NCI-H345 (cell line): ENCODE data around the gene MTRR.

Experiments
- DNase-seq: peaks from one replicate; lab custom pipeline; 2025; lab: John Stamatoyannopoulos, UW

MTRR gene

GRCh38 chr5:7868773-7869473 is at the start of gene MTRR, which contains the start of gene FASTKD3:
Gene MTRR, plus strand, starts transcription at chr5:7869148. Its CDS starts 1,647 bp downstream, at chr5:7870795.
Gene FASTKD3, minus strand, starts transcription at chr5:7869031. Its CDS starts 948 bp downstream, at chr5:7868083.
- peak; percentile 95 for DNase-seq

- DNase-seq: no peak
These were observed 46.5 kb upstream of the MTRR start for GRCh38 chr5:7822449-7822848.

- no peak for DNase-seq
These were observed 45.4 kb upstream of the MTRR start for GRCh38 chr5:7823594-7823993.

GRCh38 chr5:7824995-7825394 is 44.0 kb upstream of the MTRR start:
- no peak for DNase-seq

DNA sequence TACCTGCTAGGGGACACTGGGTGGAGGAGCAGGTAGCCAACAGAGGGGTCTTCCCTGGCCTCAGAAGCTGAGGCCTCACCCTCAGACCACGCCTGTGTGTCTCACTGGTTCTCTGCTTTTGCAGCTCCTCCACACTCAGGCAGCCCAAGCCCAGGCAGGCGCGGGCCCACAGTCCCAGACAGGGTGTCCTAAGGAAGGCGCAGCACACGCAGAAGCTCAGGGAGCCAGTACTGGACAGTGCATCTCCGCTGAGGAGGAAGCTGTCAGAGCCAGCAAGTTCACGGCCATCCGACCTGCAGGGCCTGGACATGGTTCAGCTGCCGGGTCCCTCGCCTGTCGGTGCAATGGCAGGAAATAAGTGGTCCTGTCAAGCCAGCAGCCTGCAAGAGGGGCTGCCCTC is 43.3 kb upstream of the MTRR start:
- no peak for DNase-seq

- DNase-seq: no peak
These were observed 41.3 kb upstream of the MTRR start for GRCh38 chr5:7827610-7828009.

GRCh38 chr5:7828269-7828668 is 40.7 kb upstream of the MTRR start:
- peak; percentile 42 for DNase-seq

GRCh38 chr5:7834982-7835381 is 34.0 kb upstream of the MTRR start:
- DNase-seq: no peak

DNA sequence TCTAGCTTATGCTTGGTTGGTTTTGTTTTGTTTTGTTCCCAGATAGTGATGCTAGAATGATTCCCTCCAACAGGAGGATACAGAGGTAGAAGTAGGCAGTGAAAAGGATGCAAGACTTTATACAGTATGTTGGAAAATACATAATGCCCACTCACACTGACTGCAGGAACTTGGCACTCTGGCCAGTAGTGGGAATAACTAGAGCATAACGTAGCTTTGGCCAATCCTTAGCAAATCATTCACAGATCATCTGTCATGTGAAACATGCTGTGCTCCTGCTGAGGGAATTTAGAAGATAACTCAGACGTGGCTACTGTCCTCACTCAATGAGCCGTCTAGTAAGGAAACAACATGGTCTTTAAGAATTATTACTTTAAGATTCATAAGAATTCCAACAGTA is 31.5 kb upstream of the MTRR start:
- no peak for DNase-seq

GRCh38 chr5:7842531-7842930 is 26.4 kb upstream of the MTRR start:
- no peak for DNase-seq

GRCh38 chr5:7844901-7845300 is 24.0 kb upstream of the MTRR start:
- no peak for DNase-seq

DNA sequence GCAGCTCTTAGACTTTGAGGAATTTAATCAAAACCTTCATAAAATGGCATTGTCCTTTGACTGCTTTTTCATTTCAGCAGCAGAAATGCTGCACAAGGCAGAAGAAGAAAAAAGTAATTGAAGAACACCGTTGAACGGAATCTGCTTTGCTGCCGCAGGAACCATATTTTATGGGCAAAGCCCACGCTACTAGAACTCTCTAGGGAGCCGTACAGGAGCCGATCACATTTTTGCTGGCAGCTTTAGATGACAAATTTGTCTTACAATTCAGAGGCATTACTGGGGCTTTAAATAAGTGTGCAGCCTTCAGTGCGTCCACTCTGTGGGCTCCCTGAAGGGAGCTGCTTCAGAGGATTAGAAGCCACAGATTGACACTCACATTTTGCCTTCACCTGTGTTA is 23.4 kb upstream of the MTRR start:
- DNase-seq: no peak

DNA sequence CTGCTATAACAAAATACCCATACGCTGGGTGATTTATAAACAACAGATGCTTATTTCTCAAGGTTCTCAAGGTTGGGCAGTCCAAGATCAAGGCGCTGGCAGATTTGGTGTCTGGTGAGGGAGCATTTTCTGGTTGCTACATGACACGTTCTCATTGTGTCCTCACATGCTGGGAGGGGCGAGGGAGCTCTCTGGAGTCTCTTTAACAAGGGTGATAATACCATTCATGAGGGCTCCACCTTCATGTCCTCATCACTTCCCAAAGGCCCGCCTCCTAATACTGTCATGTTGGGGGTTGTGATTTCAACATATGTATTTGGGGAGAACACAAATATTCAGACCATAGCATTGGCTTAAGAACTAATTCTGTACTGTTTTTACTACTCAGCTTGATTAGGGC is 22.6 kb upstream of the MTRR start:
- DNase-seq: no peak

- no peak for DNase-seq
These were observed 20.7 kb upstream of the MTRR start for GRCh38 chr5:7848296-7848695.

- DNase-seq: peak; percentile 28
These were observed 19.1 kb upstream of the MTRR start for GRCh38 chr5:7849681-7850394.

GRCh38 chr5:7850395-7851239 is 18.3 kb upstream of the MTRR start, which contains the start of gene CFAP90:
Gene CFAP90, minus strand, starts transcription at chr5:7851133. Its CDS starts 112 bp downstream, at chr5:7851021.
- peak; percentile 77 for DNase-seq

DNA sequence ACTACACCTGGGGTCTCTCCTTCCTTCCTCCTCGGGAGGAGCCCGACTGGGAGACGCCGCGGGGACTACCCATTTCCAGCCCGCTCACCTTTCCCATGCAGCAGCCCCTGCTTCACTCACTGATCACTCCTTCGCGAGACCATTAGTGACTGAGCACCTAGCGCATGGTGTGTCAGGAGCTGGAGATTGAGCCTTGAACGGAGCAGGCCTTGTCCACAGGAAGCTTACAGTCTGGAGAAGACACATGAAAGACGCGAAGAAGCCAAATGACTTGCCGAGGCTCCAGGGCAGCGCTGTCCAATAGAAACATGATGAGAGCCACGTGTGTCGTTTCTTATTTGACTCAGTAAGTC is 17.7 kb upstream of the MTRR start:
- DNase-seq: no peak

GRCh38 chr5:7851617-7852289 is 17.2 kb upstream of the MTRR start:
- no peak for DNase-seq

DNA sequence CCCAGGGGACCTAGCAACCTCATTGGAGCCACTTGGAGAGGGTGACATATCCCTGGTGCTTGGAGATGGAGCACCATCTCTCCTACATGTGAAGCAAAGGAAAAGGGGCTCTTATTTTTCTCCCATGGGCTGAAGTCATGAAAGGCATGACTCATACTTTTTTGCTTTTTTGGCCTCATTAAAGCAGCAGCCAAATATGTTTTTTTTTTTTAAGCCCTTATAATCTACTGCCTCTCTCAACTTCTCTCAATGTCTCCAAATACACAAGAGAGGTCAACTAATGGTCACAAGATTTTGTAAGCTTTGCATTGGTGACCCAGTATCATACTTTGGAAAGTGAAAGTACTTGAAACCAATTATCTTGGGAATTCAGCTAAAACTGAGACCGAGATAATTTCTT is 16.4 kb upstream of the MTRR start:
- no peak for DNase-seq

- no peak for DNase-seq
These were observed 16.0 kb upstream of the MTRR start for GRCh38 chr5:7852988-7853387.

GRCh38 chr5:7855611-7856010 is 13.3 kb upstream of the MTRR start:
- DNase-seq: peak; percentile 14

DNA sequence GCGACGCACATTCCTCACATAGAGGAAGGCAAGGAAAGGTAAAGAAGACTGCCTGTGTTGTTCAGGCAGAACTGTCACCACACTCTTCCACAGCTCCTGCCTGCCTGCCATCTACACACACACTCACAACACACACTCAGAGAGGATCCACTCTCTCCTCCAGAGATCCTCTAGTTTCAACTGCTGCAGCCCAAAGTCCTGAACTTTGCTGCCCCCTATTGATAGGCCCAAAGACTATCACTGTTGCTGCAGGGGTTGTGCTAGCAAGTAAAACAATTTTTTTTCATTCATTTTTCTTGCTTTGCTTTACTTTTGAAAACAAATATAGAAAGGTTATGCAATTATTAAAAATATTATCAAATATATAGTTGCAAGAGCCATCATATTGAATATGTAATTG is 12.1 kb upstream of the MTRR start:
- peak; percentile 65 for DNase-seq
